Measurements from ENCODE around the gene BMPR1B.

Gene BMPR1B

DNA sequence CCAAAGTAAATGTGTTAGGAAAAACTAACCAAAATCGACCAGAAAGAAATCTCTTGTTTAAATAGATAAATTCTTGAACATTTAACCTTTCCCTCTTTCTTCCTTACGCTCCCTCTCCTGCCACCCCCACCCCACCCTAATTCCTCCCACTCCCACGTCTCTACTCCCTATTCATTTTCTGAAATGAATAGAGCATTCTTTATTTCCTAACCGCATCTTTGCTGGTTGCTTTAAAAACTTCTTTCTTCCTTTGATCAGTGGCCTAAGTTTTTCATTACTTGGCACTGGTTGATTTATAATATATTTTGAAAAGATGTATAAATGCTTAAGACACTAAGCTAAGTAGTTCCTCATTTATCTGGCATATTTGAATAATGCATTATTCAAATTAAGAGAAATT is 33.9 kb downstream of the BMPR1B start:
- TF ChIP-seq FOXP2 (optimal IDR thresholded peaks at IDR 0.05; ENCODE audit: borderline replicate concordance, extremely low read depth, extremely low read length, insufficient read depth) (no peak), SIN3A (IDR thresholded peaks at IDR 0.05; ENCODE audit: borderline replicate concordance, insufficient read depth, low read length) (no peak), TAF1 (IDR thresholded peaks at IDR 0.05; ENCODE audit: borderline replicate concordance, insufficient read depth, low read length) (no peak), POLR2AphosphoS5 (IDR thresholded peaks at IDR 0.05; ENCODE audit: low read depth, low read length) (no peak)
- TF ChIP-seq, protein P1, sequence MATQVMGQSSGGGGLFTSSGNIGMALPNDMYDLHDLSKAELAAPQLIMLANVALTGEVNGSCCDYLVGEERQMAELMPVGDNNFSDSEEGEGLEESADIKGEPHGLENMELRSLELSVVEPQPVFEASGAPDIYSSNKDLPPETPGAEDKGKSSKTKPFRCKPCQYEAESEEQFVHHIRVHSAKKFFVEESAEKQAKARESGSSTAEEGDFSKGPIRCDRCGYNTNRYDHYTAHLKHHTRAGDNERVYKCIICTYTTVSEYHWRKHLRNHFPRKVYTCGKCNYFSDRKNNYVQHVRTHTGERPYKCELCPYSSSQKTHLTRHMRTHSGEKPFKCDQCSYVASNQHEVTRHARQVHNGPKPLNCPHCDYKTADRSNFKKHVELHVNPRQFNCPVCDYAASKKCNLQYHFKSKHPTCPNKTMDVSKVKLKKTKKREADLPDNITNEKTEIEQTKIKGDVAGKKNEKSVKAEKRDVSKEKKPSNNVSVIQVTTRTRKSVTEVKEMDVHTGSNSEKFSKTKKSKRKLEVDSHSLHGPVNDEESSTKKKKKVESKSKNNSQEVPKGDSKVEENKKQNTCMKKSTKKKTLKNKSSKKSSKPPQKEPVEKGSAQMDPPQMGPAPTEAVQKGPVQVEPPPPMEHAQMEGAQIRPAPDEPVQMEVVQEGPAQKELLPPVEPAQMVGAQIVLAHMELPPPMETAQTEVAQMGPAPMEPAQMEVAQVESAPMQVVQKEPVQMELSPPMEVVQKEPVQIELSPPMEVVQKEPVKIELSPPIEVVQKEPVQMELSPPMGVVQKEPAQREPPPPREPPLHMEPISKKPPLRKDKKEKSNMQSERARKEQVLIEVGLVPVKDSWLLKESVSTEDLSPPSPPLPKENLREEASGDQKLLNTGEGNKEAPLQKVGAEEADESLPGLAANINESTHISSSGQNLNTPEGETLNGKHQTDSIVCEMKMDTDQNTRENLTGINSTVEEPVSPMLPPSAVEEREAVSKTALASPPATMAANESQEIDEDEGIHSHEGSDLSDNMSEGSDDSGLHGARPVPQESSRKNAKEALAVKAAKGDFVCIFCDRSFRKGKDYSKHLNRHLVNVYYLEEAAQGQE (IDR thresholded peaks at IDR 0.05; ENCODE audit: insufficient read depth in 1 of 2, low read depth in 2 of 2, low read length in 2 of 2), result no peak

DNA sequence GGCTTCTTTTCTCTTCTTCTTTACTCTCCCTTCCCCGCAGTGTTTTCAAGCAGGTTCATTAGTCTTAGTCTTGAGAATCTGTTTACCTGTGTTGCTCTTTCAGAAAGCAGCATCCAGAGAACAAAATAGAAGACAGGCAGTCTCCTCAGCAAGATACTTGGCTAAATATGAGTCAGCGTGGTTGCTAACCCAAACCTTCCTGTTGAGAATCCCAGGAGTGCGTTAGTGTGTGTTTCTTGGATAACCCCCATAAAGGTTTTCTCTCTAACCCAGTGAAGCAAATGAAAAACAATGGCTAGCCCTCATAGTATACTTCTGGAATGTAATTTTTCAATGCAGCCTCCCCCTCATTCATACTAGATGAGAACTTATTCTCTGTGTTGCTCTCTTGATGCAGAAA is 41.1 kb downstream of the BMPR1B start:
- peak; percentile 85; the same call in 1 of the 2 replicates for TF ChIP-seq SIN3A (IDR thresholded peaks at IDR 0.05; ENCODE audit: borderline replicate concordance, insufficient read depth, low read length)
- peak; percentile 51; the same call in 1 of the 2 replicates for TF ChIP-seq POLR2AphosphoS5 (IDR thresholded peaks at IDR 0.05; ENCODE audit: low read depth, low read length)
- TF ChIP-seq, protein P1 (IDR thresholded peaks at IDR 0.05; ENCODE audit: insufficient read depth in 1 of 2, low read depth in 2 of 2, low read length in 2 of 2), result no peak; a peak in 1 of 4 replicates
- TF ChIP-seq FOXP2 (optimal IDR thresholded peaks at IDR 0.05; ENCODE audit: borderline replicate concordance, extremely low read depth, extremely low read length, insufficient read depth), result no peak
- TF ChIP-seq TAF1 (IDR thresholded peaks at IDR 0.05; ENCODE audit: borderline replicate concordance, insufficient read depth, low read length), result peak; percentile 35; the same call in 1 of the 2 replicates

DNA sequence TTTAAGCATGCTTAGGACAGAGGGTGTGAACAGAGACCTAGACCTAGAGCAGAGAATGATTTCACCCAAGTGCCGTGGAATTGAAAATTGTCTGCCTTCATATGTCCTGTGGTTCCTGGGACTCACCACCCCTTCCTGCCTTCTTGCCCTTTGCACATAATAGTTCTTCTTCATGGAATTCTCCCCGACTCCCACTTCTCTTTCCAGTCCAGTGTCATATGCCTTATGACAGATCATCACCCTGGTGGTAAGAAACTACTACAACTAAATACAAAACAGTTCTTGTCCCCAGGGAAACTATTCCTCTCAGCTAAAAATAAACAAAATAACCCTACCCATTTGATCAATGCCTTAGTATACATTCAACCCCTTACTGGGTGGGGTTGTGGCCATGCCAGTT is 43.3 kb downstream of the BMPR1B start:
- TF ChIP-seq FOXP2 (optimal IDR thresholded peaks at IDR 0.05; ENCODE audit: borderline replicate concordance, extremely low read depth, extremely low read length, insufficient read depth) (no peak), SIN3A (IDR thresholded peaks at IDR 0.05; ENCODE audit: borderline replicate concordance, insufficient read depth, low read length) (no peak), TAF1 (IDR thresholded peaks at IDR 0.05; ENCODE audit: borderline replicate concordance, insufficient read depth, low read length) (no peak), POLR2AphosphoS5 (IDR thresholded peaks at IDR 0.05; ENCODE audit: low read depth, low read length) (no peak)
- TF ChIP-seq, protein P1 (IDR thresholded peaks at IDR 0.05; ENCODE audit: insufficient read depth in 1 of 2, low read depth in 2 of 2, low read length in 2 of 2), result no peak

DNA sequence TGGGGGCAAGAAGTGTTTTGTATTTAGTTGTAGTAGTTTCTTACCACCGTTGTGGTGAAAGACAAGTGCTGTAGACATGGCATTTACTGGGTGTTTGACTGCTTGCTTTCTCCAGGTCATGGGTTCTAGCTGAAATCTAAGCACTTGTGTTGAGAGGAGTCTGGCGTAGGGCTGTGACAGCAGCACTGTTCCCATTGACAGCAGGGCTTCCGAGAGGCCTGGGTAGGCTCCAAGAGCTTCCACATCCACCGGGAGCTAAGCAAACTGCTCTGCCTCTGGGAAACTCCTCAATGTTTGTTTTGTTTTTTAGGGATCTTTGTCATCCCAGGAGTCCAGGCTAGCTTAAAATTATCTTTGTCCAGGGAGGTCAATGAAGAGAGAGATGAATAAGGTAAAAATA is 44.3 kb downstream of the BMPR1B start:
- no peak for TF ChIP-seq FOXP2 (optimal IDR thresholded peaks at IDR 0.05; ENCODE audit: borderline replicate concordance, extremely low read depth, extremely low read length, insufficient read depth)
- TF ChIP-seq SIN3A (IDR thresholded peaks at IDR 0.05; ENCODE audit: borderline replicate concordance, insufficient read depth, low read length), result peak; percentile 12; the same call in 1 of the 2 replicates
- TF ChIP-seq, protein P1 (IDR thresholded peaks at IDR 0.05; ENCODE audit: insufficient read depth in 1 of 2, low read depth in 2 of 2, low read length in 2 of 2), result no peak
- no peak for TF ChIP-seq POLR2AphosphoS5 (IDR thresholded peaks at IDR 0.05; ENCODE audit: low read depth, low read length)
- TF ChIP-seq TAF1 (IDR thresholded peaks at IDR 0.05; ENCODE audit: borderline replicate concordance, insufficient read depth, low read length), result no peak

DNA sequence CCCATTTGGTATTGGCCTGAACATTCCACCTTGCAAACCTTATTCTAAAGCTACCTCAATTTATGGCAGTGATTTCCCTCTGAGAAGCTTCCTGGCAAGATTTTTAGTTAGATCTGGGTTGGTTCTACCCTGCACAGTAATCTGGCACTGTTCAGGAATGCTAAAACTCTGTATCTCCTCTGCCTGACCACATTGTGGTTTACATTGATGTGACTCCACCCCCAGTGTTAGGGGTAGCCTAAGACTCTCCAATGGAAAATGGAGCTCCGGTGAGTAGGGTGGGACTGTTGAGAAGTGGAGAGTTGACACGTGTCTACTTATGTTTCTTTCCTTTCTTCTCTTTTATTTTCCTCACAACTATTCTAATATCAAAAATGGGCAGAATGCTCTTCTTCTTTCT is 45.4 kb downstream of the BMPR1B start:
- TF ChIP-seq SIN3A (IDR thresholded peaks at IDR 0.05; ENCODE audit: borderline replicate concordance, insufficient read depth, low read length), result no peak
- TF ChIP-seq, protein P1 (IDR thresholded peaks at IDR 0.05; ENCODE audit: insufficient read depth in 1 of 2, low read depth in 2 of 2, low read length in 2 of 2), result no peak
- TF ChIP-seq TAF1 (IDR thresholded peaks at IDR 0.05; ENCODE audit: borderline replicate concordance, insufficient read depth, low read length), result no peak
- TF ChIP-seq FOXP2 (optimal IDR thresholded peaks at IDR 0.05; ENCODE audit: borderline replicate concordance, extremely low read depth, extremely low read length, insufficient read depth), result no peak
- TF ChIP-seq POLR2AphosphoS5 (IDR thresholded peaks at IDR 0.05; ENCODE audit: low read depth, low read length), result no peak

All from PFSK-1 (cell line).